ENCODE results near the gene MRPS23.

Gene MRPS23

DNA sequence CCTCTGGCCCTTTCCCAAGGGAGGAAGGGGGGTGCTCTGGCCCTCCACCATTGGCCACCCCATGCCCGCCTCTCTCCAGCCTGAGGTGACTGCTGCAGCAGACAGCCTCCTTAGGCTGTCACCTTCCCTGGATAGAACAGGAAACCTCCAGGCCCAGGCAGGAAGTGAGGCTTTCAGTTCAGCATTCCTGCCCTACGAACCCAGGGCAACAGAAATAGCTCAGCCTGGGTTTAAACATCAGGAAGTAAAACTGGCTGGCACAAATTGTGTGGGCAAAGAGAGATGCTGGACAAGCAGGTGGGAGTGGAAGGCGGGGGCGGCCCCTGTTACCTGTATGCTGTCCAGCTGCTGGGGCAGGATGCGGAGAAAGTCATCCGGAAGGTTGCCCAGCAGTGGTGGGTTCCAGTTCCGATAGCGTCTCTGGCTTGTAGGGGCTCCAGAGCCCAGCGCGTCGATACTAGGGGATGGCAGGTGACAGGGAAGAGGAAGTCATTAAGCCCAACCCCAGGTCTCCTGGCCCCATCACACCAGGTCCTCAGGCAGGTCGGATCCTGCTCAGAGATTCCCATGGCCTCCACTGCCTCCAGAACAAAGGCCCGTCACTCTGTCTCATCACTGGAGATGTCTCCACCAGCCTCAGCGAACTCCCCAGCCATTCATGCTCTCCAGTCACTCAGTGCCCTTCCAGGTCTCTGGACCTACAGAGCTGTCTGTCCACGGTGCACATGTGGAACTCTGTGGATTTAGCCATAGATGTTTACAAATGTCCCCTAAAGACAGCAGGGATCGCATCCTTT lies 23.6 kb upstream of the MRPS23 start:
- Histone ChIP-seq H3K36me3 (replicated peaks in 1 of 2; ENCODE audit: control insufficient read depth in 2 of 2, insufficient read depth in 2 of 2, low read length in 2 of 2) (peaks cover 17 to 85% of the 10 kb centered on the region in 2 donors), H3K27ac (replicated peaks; ENCODE audit: low read length) (no peak overlapping the region), H3K18ac (ENCODE audit: low read length) (peak overlapping the region; percentile 82), H2AFZ (ENCODE audit: low read length) (no peak overlapping the region), H4K8ac (ENCODE audit: low read depth, low read length) (no peak overlapping the region), H2AK5ac (ENCODE audit: low read depth, low read length) (peak overlapping the region; percentile 99), H2BK12ac (ENCODE audit: low read length) (peak overlapping the region; percentile 35), H4K91ac (ENCODE audit: low read depth, low read length, poor library complexity) (no peak overlapping the region), H3K14ac (ENCODE audit: low read length) (peak overlapping the region; percentile 78), H3K9ac (ENCODE audit: low read depth, low read length, poor library complexity) (peak overlapping the region; percentile 73), H3K27me3 (ENCODE audit: control insufficient read depth in 3 of 3, insufficient read depth in 3 of 3, low read depth in 1 of 3, low read length in 3 of 3) (no peaks in the 10 kb centered on the region), H3K4me2 (ENCODE audit: insufficient read depth, low read length, poor library complexity, severe bottlenecking) (no peak overlapping the region), H2BK5ac (ENCODE audit: low read length) (no peak overlapping the region), H3K4me3 (ENCODE audit: low read length in 2 of 2) (no peak overlapping the region), H2BK15ac (ENCODE audit: low read length) (peak overlapping the region; percentile 99), H2BK120ac (ENCODE audit: low read depth, low read length) (peak overlapping the region; percentile 81), H3K4me1 (ENCODE audit: control insufficient read depth in 2 of 2, insufficient read depth in 1 of 2, low read depth in 1 of 2, low read length in 2 of 2) (peaks cover 38 to 41% of the 10 kb centered on the region in 2 donors), H3K9me3 (replicated peaks in 1 of 2; ENCODE audit: control insufficient read depth in 2 of 2, insufficient read depth in 1 of 2, low read depth in 1 of 2, low read length in 2 of 2) (peaks cover 0 to 2% of the 10 kb centered on the region in 2 donors), H3K4ac (ENCODE audit: low read length) (peak overlapping the region; percentile 56), H3K79me1 (ENCODE audit: low read depth, low read length) (peaks cover 4% of the 10 kb centered on the region), H3K23ac (ENCODE audit: low read depth, low read length, poor library complexity) (peak overlapping the region; percentile 30)
- DNase-seq (ENCODE audit: low spot score) = no peak
- WGBS, 2 donors (ENCODE audit: extremely low coverage in 2 of 2, insufficient read length in 2 of 2, insufficient replicate concordance in 1 of 2) = no CpG with 5 or more reads among the region's 16 CpGs

DNA sequence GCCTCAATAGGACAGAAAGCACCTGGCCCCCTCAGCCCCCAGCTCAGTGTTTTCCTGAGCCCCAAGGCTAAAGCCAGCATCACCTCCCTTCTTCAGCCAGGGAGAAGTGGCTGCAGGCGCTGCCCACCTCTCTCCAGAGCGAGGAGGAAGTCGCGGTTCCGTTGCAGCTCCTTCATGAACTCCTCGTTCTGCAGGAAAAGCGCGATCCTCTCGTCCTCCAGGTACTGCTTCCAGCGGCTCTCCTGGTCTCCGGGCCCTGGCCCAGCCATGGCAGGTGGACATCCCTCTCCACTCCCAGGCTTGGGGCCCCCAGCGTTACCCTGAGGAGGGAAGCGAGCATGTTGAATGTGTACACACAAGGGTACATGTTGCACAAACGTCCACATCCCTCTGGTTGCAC lies 22.7 kb upstream of the MRPS23 start:
- H4K8ac ChIP-seq (ENCODE audit: low read depth, low read length) = no peak overlapping the region
- peaks cover 17 to 86% of the 10 kb centered on the region in 2 donors for H3K36me3 ChIP-seq (replicated peaks in 1 of 2; ENCODE audit: control insufficient read depth in 2 of 2, insufficient read depth in 2 of 2, low read length in 2 of 2)
- H3K27ac ChIP-seq (replicated peaks; ENCODE audit: low read length) = no peak overlapping the region
- H2AK5ac ChIP-seq (ENCODE audit: low read depth, low read length) = peak overlapping the region; percentile 38
- no peak overlapping the region for H3K23ac ChIP-seq (ENCODE audit: low read depth, low read length, poor library complexity)
- no peak overlapping the region for H2BK5ac ChIP-seq (ENCODE audit: low read length)
- H3K4me2 ChIP-seq (ENCODE audit: insufficient read depth, low read length, poor library complexity, severe bottlenecking) = no peak overlapping the region
- H3K14ac ChIP-seq (ENCODE audit: low read length) = no peak overlapping the region
- no peak overlapping the region for H3K4ac ChIP-seq (ENCODE audit: low read length)
- no peak for DNase-seq (ENCODE audit: low spot score)
- no peak overlapping the region for H3K9ac ChIP-seq (ENCODE audit: low read depth, low read length, poor library complexity)
- H3K9me3 ChIP-seq (replicated peaks in 1 of 2; ENCODE audit: control insufficient read depth in 2 of 2, insufficient read depth in 1 of 2, low read depth in 1 of 2, low read length in 2 of 2) = peaks cover 0 to 2% of the 10 kb centered on the region in 2 donors
- no CpG with 5 or more reads among the region's 14 CpGs for WGBS, 2 donors (ENCODE audit: extremely low coverage in 2 of 2, insufficient read length in 2 of 2, insufficient replicate concordance in 1 of 2)
- peaks cover 4% of the 10 kb centered on the region for H3K79me1 ChIP-seq (ENCODE audit: low read depth, low read length)
- H2BK15ac ChIP-seq (ENCODE audit: low read length) = no peak overlapping the region
- peaks cover 38 to 49% of the 10 kb centered on the region in 2 donors for H3K4me1 ChIP-seq (ENCODE audit: control insufficient read depth in 2 of 2, insufficient read depth in 1 of 2, low read depth in 1 of 2, low read length in 2 of 2)
- H3K4me3 ChIP-seq (ENCODE audit: low read length in 2 of 2) = no peak overlapping the region
- peaks cover 0 to 2% (median 0%) of the 10 kb centered on the region in 3 experiments for H3K27me3 ChIP-seq (ENCODE audit: control insufficient read depth in 3 of 3, insufficient read depth in 3 of 3, low read depth in 1 of 3, low read length in 3 of 3)
- no peak overlapping the region for H2BK12ac ChIP-seq (ENCODE audit: low read length)
- no peak overlapping the region for H2BK120ac ChIP-seq (ENCODE audit: low read depth, low read length)
- H2AFZ ChIP-seq (ENCODE audit: low read length) = no peak overlapping the region
- no peak overlapping the region for H3K18ac ChIP-seq (ENCODE audit: low read length)
- H4K91ac ChIP-seq (ENCODE audit: low read depth, low read length, poor library complexity) = no peak overlapping the region

DNA sequence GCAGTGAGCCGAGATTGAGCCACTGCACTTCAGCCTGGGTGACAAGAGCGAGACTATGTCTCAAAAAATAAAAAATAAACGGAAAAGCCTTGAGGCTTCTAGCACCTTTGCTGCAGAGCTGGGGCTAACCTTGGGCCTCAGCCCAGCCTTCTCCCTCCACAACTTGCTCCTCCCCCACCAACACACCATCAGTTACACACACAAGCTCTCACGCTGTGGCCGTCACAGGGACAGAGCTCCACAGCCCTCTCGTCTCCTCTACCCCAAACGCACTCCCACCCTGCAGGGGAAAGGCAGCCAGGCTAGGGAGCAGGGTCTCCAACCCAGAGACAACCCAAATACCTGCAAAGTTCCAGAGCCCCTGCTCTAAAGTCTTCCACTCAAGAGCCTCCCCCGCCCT lies 22.0 kb upstream of the MRPS23 start:
- H4K91ac ChIP-seq (ENCODE audit: low read depth, low read length, poor library complexity) = peak overlapping the region; percentile 68
- H3K23ac ChIP-seq (ENCODE audit: low read depth, low read length, poor library complexity) = no peak overlapping the region
- H3K79me1 ChIP-seq (ENCODE audit: low read depth, low read length) = peaks cover 4% of the 10 kb centered on the region
- no peak overlapping the region for H2BK12ac ChIP-seq (ENCODE audit: low read length)
- no peak overlapping the region for H3K27ac ChIP-seq (replicated peaks; ENCODE audit: low read length)
- no CpG with 5 or more reads among the region's 8 CpGs for whole genome bisulfite sequencing, 2 donors (ENCODE audit: extremely low coverage in 2 of 2, insufficient read length in 2 of 2, insufficient replicate concordance in 1 of 2)
- H3K4me3 ChIP-seq (ENCODE audit: low read length in 2 of 2) = no peak overlapping the region
- DNase-seq (ENCODE audit: low spot score) = no peak
- H3K18ac ChIP-seq (ENCODE audit: low read length) = peak overlapping the region; percentile 11
- H3K36me3 ChIP-seq (replicated peaks in 1 of 2; ENCODE audit: control insufficient read depth in 2 of 2, insufficient read depth in 2 of 2, low read length in 2 of 2) = peaks cover 17 to 86% of the 10 kb centered on the region in 2 donors
- peak overlapping the region; percentile 55 for H3K4ac ChIP-seq (ENCODE audit: low read length)
- no peak overlapping the region for H3K4me2 ChIP-seq (ENCODE audit: insufficient read depth, low read length, poor library complexity, severe bottlenecking)
- H2BK15ac ChIP-seq (ENCODE audit: low read length) = no peak overlapping the region
- peak overlapping the region; percentile 74 for H3K9ac ChIP-seq (ENCODE audit: low read depth, low read length, poor library complexity)
- no peak overlapping the region for H2AFZ ChIP-seq (ENCODE audit: low read length)
- H2BK5ac ChIP-seq (ENCODE audit: low read length) = peak overlapping the region; percentile 27
- peaks cover 38 to 49% of the 10 kb centered on the region in 2 donors for H3K4me1 ChIP-seq (ENCODE audit: control insufficient read depth in 2 of 2, insufficient read depth in 1 of 2, low read depth in 1 of 2, low read length in 2 of 2)
- no peak overlapping the region for H4K8ac ChIP-seq (ENCODE audit: low read depth, low read length)
- H3K14ac ChIP-seq (ENCODE audit: low read length) = no peak overlapping the region
- H3K9me3 ChIP-seq (replicated peaks in 1 of 2; ENCODE audit: control insufficient read depth in 2 of 2, insufficient read depth in 1 of 2, low read depth in 1 of 2, low read length in 2 of 2) = peaks cover 0 to 2% of the 10 kb centered on the region in 2 donors
- H3K27me3 ChIP-seq (ENCODE audit: control insufficient read depth in 3 of 3, insufficient read depth in 3 of 3, low read depth in 1 of 3, low read length in 3 of 3) = peaks cover 0 to 2% (median 0%) of the 10 kb centered on the region in 3 experiments
- no peak overlapping the region for H2BK120ac ChIP-seq (ENCODE audit: low read depth, low read length)
- H2AK5ac ChIP-seq (ENCODE audit: low read depth, low read length) = peak overlapping the region; percentile 38

DNA sequence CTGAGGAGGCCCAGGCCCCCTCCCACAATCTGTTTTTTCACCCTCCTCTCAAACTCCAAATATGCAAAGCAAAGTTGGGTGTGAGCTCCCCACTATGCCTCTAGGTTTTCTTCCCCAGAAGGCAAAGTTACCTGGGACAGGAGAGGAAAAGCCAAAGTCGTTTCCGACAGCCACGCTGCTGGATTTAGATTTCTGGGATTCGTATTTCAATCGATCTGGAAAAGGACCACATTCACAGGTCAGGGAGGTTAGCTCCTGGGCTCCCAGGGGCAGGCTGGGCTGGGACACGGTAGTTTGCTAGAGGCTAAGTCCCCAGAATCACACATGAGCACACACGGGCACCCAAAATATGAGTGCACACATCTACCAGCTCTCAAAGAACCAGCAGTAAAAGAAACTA lies 21.3 kb upstream of the MRPS23 start:
- H3K79me1 ChIP-seq (ENCODE audit: low read depth, low read length) = peaks cover 4% of the 10 kb centered on the region
- H2AFZ ChIP-seq (ENCODE audit: low read length) = no peak overlapping the region
- no peak for DNase-seq (ENCODE audit: low spot score)
- H3K27ac ChIP-seq (replicated peaks; ENCODE audit: low read length) = no peak overlapping the region
- no peak overlapping the region for H3K4ac ChIP-seq (ENCODE audit: low read length)
- no peak overlapping the region for H4K8ac ChIP-seq (ENCODE audit: low read depth, low read length)
- no peak overlapping the region for H4K91ac ChIP-seq (ENCODE audit: low read depth, low read length, poor library complexity)
- H3K14ac ChIP-seq (ENCODE audit: low read length) = no peak overlapping the region
- H2BK15ac ChIP-seq (ENCODE audit: low read length) = no peak overlapping the region
- no peak overlapping the region for H2BK12ac ChIP-seq (ENCODE audit: low read length)
- peaks cover 0 to 2% of the 10 kb centered on the region in 2 donors for H3K9me3 ChIP-seq (replicated peaks in 1 of 2; ENCODE audit: control insufficient read depth in 2 of 2, insufficient read depth in 1 of 2, low read depth in 1 of 2, low read length in 2 of 2)
- H3K18ac ChIP-seq (ENCODE audit: low read length) = no peak overlapping the region
- H2AK5ac ChIP-seq (ENCODE audit: low read depth, low read length) = no peak overlapping the region
- H2BK120ac ChIP-seq (ENCODE audit: low read depth, low read length) = no peak overlapping the region
- H2BK5ac ChIP-seq (ENCODE audit: low read length) = no peak overlapping the region
- H3K27me3 ChIP-seq (ENCODE audit: control insufficient read depth in 3 of 3, insufficient read depth in 3 of 3, low read depth in 1 of 3, low read length in 3 of 3) = peaks cover 0 to 2% (median 0%) of the 10 kb centered on the region in 3 experiments
- H3K36me3 ChIP-seq (replicated peaks in 1 of 2; ENCODE audit: control insufficient read depth in 2 of 2, insufficient read depth in 2 of 2, low read length in 2 of 2) = peaks cover 15 to 86% of the 10 kb centered on the region in 2 donors
- H3K23ac ChIP-seq (ENCODE audit: low read depth, low read length, poor library complexity) = no peak overlapping the region
- peaks cover 33 to 46% of the 10 kb centered on the region in 2 donors for H3K4me1 ChIP-seq (ENCODE audit: control insufficient read depth in 2 of 2, insufficient read depth in 1 of 2, low read depth in 1 of 2, low read length in 2 of 2)
- H3K9ac ChIP-seq (ENCODE audit: low read depth, low read length, poor library complexity) = no peak overlapping the region
- H3K4me3 ChIP-seq (ENCODE audit: low read length in 2 of 2) = no peak overlapping the region
- no CpG with 5 or more reads among the region's 7 CpGs for WGBS, 2 donors (ENCODE audit: extremely low coverage in 2 of 2, insufficient read length in 2 of 2, insufficient replicate concordance in 1 of 2)
- H3K4me2 ChIP-seq (ENCODE audit: insufficient read depth, low read length, poor library complexity, severe bottlenecking) = no peak overlapping the region

Measured in neuronal stem cell (in vitro differentiated cells).